Osteoblast (primary cell): ENCODE data around the gene USP10. TPM values are rescaled to one million over a fixed set of nuclear protein-coding genes. Genes with fewer than 3 reads are reported as not detected.

Experiments
- DNase-seq: peaks from one replicate; pipeline ENCODE4 v3.0.0; 2011; ENCODE audit warnings: low spot score, mixed read lengths; ENCODE audit not compliant: insufficient read length; ENCODE audit errors: missing footprints
- H2AFZ ChIP-seq: 2 replicates; pipeline ENCODE4 v1.6.0; 2011; ENCODE audit warnings: mild to moderate bottlenecking, low read length
- H3K27ac ChIP-seq: 2 replicates; pipeline ENCODE4 v1.5.1; 2011; ENCODE audit warnings: mild to moderate bottlenecking, low read depth, low read length, moderate library complexity
- H3K27me3 ChIP-seq: 2 replicates; pipeline ENCODE4 v1.6.0; 2012; ENCODE audit warnings: mild to moderate bottlenecking, control low read depth, inconsistent platforms, low read length, moderate library complexity; ENCODE audit not compliant: insufficient read depth
- H3K36me3 ChIP-seq: 2 replicates; pipeline ENCODE4 v1.5.1; 2011; ENCODE audit warnings: mild to moderate bottlenecking, low read length, control low read depth, moderate library complexity; ENCODE audit not compliant: insufficient read depth
- H3K4me1 ChIP-seq: 2 replicates; pipeline ENCODE4 v1.5.1; 2011; ENCODE audit warnings: mild to moderate bottlenecking, low read length, control low read depth, moderate library complexity; ENCODE audit not compliant: insufficient read depth
- H3K4me2 ChIP-seq: 2 replicates; pipeline ENCODE4 v1.6.0; 2011; ENCODE audit warnings: mild to moderate bottlenecking, low read length; ENCODE audit not compliant: insufficient read depth
- H3K4me3 ChIP-seq: fragments of 200-600 bp; sonication (generic); 3 replicates; pipeline ENCODE4 v1.5.1; 2012; ENCODE audit warnings: mild to moderate bottlenecking, low read length, inconsistent platforms; ENCODE audit not compliant: insufficient read depth
- H3K79me2 ChIP-seq: 2 replicates; pipeline ENCODE4 v1.6.0; 2012; ENCODE audit warnings: mild to moderate bottlenecking, low read length, control low read depth, inconsistent platforms; ENCODE audit not compliant: insufficient read depth
- H3K9me3 ChIP-seq: 2 replicates; pipeline ENCODE4 v1.5.1; 2011; ENCODE audit warnings: low read depth, low read length, control low read depth
- H4K20me1 ChIP-seq: 2 replicates; pipeline ENCODE4 v1.6.0; 2012; ENCODE audit warnings: mild to moderate bottlenecking, low read length, control low read depth; ENCODE audit not compliant: insufficient read depth
- CTCF ChIP-seq: IDR thresholded peaks from 2 replicates; pipeline ENCODE4 v1.5.1; 2011; ENCODE audit warnings: mild to moderate bottlenecking, low read depth, low read length, moderate library complexity; ENCODE audit errors: extremely low read depth
- total RNA-seq: library from RNA; depleted of rRNA; stranded (reverse); fragments of >200 nt; gene quantifications from 2 replicates; pipeline ENCODE4 v1.2.3, GENCODE V29; 2012

USP10 gene
- total RNA-seq, 1 donor, result 43.1 TPM

GRCh38 chr16:84790301-84790700, 90.5 kb downstream of the USP10 start:
- no peaks in the 10 kb centered on the region for H3K27me3 ChIP-seq
- TF ChIP-seq CTCF, result no peak
- no peaks in the 10 kb centered on the region for H3K79me2 ChIP-seq
- H4K20me1 ChIP-seq, result no peaks in the 10 kb centered on the region
- H3K36me3 ChIP-seq, result no peaks in the 10 kb centered on the region
- peaks cover 16% of the 10 kb centered on the region for H3K4me1 ChIP-seq
- no peak overlapping the region for H3K4me3 ChIP-seq
- peak overlapping the region; percentile 17 for H3K27ac ChIP-seq
- no peaks in the 10 kb centered on the region for H3K9me3 ChIP-seq
- no peak for DNase-seq
- H3K4me2 ChIP-seq, result no peak overlapping the region
- H2AFZ ChIP-seq, result no peak overlapping the region

DNA sequence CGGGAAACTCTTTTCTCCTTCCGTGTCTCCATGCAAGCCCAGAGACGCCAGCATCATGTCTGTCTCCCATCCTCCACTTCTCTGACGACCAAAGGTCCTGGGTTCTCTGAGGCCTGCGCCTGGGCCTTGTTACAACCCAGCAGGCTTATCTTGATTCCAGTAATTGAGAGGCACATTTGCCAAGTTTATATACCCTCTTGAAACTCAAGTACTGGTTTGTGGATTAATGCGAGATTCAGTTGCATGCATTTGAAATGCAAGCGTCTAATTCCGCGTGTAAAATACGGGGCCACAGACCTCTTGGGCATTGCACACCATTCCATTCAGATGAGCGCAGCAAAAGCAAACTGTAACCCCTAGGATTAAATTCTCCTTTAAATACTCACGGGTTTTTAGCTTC, 91.3 kb downstream of the USP10 start:
- DNase-seq, result no peak
- no peaks in the 10 kb centered on the region for H4K20me1 ChIP-seq
- no peaks in the 10 kb centered on the region for H3K36me3 ChIP-seq
- H2AFZ ChIP-seq, result no peak overlapping the region
- no peaks in the 10 kb centered on the region for H3K79me2 ChIP-seq
- peak overlapping the region; percentile 28 for H3K4me2 ChIP-seq
- no peaks in the 10 kb centered on the region for H3K27me3 ChIP-seq
- no peaks in the 10 kb centered on the region for H3K9me3 ChIP-seq
- no peak for TF ChIP-seq CTCF
- peak overlapping the region; percentile 90 for H3K27ac ChIP-seq
- peaks cover 19% of the 10 kb centered on the region for H3K4me1 ChIP-seq
- no peak overlapping the region for H3K4me3 ChIP-seq

GRCh38 chr16:84791501-84791900, 91.7 kb downstream of the USP10 start:
- Histone ChIP-seq H3K4me2 (peak overlapping the region; percentile 28), H3K27ac (peak overlapping the region; percentile 90), H3K4me3 (no peak overlapping the region), H3K79me2 (no peaks in the 10 kb centered on the region), H3K4me1 (peaks cover 19% of the 10 kb centered on the region), H2AFZ (no peak overlapping the region), H3K36me3 (no peaks in the 10 kb centered on the region), H3K9me3 (no peaks in the 10 kb centered on the region), H3K27me3 (no peaks in the 10 kb centered on the region), H4K20me1 (no peaks in the 10 kb centered on the region)
- TF ChIP-seq CTCF, result no peak
- no peak for DNase-seq

DNA sequence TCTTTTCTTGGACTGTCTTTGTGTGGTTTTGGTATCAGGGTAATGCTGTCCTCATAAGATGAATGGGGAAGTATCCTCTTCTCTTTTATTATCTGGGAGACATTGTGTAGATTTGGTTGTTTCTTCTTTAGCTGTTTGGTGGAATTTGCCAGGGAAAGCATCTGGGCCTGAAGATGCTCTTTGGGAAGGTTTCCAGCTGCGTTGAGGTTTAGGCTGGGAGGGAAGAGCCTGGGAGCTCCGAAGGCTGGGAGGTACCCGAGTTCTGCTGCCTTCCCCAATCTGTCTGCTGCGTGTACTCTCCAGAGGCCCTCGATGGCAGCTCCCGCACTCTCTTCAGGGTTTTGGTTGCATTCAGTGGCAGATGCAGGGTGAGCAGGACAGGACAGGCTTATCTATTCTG, 94.4 kb downstream of the USP10 start:
- Histone ChIP-seq H3K36me3 (no peaks in the 10 kb centered on the region), H3K4me1 (peaks cover 19% of the 10 kb centered on the region), H3K27me3 (no peaks in the 10 kb centered on the region), H3K9me3 (no peaks in the 10 kb centered on the region), H3K4me3 (no peak overlapping the region), H3K79me2 (no peaks in the 10 kb centered on the region), H4K20me1 (no peaks in the 10 kb centered on the region), H3K4me2 (no peak overlapping the region), H3K27ac (peak overlapping the region; percentile 91), H2AFZ (no peak overlapping the region)
- no peak for DNase-seq
- no peak for TF ChIP-seq CTCF
